ENCODE results near the gene RPS6KB1. TPM values are rescaled to one million over a fixed set of nuclear protein-coding genes. Genes with fewer than 3 reads are reported as not detected.

The RPS6KB1 gene
- polyA plus RNA-seq, 1 donor (not counting 4 experiments of a cell fraction or from before 2014, with no cell fraction given): 19.7 TPM

DNA sequence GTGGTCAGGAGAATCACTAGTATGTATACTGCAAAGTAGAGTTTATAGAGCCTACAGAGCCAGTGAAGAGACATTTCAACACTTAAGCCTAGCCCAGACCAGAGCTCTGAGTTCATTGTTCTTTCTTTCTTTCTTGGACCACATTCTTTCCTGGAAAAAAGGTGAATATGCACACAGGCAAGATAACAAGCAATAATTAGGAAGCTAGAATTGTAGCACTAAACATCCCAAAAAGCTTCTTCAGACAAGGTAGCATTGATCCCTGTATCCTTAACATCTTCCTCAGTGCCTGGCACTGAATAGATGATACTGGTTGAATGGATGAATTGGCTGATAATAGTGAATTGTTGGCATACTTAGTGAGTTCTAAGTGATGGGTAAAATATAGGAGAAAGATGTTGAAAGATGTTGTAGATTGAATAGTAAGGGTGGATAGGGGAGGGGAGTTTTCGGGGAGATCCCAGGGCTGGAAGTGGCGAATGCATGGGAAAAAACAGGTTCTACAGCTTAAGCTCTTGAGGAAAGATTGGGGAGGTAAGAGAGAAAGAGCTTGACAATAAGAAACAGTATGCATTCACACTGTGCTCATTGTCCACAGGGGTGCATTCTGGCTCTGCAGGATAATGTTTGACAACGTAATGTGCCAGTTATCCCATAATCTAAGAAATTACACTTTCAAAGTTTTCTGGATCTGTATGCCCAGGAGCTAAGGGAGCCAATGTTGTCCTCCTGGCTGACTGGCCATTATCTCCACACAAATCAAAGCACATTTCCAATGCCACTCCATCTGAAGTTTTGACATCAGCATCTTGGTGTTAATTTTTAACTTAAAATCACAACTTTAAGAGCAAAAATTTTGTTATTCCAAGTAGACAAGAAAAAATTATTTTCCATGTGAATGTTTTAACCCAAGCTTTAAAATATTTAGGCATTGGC lies 35.8 kb upstream of the RPS6KB1 start:
- no peak for FAIRE-seq

DNA sequence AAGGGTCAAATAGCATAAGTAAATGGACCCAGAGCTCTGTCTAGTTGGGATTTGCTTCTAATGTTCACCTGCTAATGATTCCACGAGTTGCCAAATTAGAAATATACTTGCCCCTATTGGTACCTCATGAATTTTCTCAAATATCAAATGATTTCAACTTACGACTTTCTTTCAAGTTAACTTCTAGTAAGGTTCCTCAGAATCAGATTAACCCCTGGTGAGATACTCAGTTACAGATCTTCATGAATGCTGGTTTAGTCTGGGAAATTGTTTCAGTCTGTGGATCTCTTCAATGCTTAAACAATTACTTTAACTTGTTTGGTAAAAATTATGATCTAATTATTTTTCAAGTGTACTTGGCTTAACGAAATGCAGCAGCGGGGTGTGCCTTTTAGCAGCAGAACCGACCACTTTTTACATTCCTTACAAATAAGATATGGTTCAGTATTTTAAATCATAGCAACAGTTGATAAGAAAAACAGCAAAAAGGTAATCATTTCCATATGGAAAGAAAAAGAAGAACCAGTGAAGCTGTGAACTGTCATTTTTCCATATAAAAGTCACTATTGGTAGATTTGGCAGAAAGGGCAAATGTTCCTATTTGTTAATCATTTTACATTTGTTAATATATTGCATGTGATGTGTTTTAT lies 34.6 kb upstream of the RPS6KB1 start:
- Histone ChIP-seq H3K9ac (ENCODE audit: control insufficient read depth, extremely low read depth, insufficient read depth, low read length) (no peak overlapping the region), H3K36me3 (ENCODE audit: control insufficient read depth in 2 of 2, extremely low read depth in 1 of 2, insufficient read depth in 2 of 2, low read length in 2 of 2) (peaks cover 0 to 3% of the 10 kb centered on the region in 2 experiments), H3K27me3 (ENCODE audit: control insufficient read depth, extremely low read depth, insufficient read depth, low read length) (no peaks in the 10 kb centered on the region), H2AFZ (ENCODE audit: control insufficient read depth, low read length) (no peak overlapping the region), H4K20me1 (ENCODE audit: control insufficient read depth, extremely low read depth, insufficient read depth, low read length) (no peaks in the 10 kb centered on the region), H3K9me3 (ENCODE audit: control insufficient read depth, low read depth, low read length) (no peaks in the 10 kb centered on the region), H3K4me1 (ENCODE audit: control insufficient read depth, extremely low read depth, insufficient read depth, low read length) (peaks cover 9% of the 10 kb centered on the region), H3K79me2 (ENCODE audit: control insufficient read depth, insufficient read depth, low read length) (no peaks in the 10 kb centered on the region), H3K27ac (ENCODE audit: control insufficient read depth, insufficient read depth, low read length) (no peak overlapping the region), H3K4me2 (ENCODE audit: control insufficient read depth, extremely low read depth, insufficient read depth, low read depth, low read length) (no peak overlapping the region), H3K9me1 (ENCODE audit: control insufficient read depth, extremely low read depth, insufficient read depth, low read length) (no peaks in the 10 kb centered on the region), H3K4me3 (ENCODE audit: control insufficient read depth in 2 of 3, extremely low read depth in 1 of 3, insufficient read depth in 2 of 3, low read depth in 1 of 3, low read length in 3 of 3) (no peak overlapping the region)
- FAIRE-seq (no peak), DNase-seq (ENCODE audit: low read depth, low spot score) (no peak)
- dilution Hi-C loops (cut with MboI; ENCODE audit: extremely low pct_ligation_motif_present, low sequenced_read_pairs): no loop called here
- TF ChIP-seq, protein P1, sequence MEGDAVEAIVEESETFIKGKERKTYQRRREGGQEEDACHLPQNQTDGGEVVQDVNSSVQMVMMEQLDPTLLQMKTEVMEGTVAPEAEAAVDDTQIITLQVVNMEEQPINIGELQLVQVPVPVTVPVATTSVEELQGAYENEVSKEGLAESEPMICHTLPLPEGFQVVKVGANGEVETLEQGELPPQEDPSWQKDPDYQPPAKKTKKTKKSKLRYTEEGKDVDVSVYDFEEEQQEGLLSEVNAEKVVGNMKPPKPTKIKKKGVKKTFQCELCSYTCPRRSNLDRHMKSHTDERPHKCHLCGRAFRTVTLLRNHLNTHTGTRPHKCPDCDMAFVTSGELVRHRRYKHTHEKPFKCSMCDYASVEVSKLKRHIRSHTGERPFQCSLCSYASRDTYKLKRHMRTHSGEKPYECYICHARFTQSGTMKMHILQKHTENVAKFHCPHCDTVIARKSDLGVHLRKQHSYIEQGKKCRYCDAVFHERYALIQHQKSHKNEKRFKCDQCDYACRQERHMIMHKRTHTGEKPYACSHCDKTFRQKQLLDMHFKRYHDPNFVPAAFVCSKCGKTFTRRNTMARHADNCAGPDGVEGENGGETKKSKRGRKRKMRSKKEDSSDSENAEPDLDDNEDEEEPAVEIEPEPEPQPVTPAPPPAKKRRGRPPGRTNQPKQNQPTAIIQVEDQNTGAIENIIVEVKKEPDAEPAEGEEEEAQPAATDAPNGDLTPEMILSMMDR (optimal IDR thresholded peaks at IDR 0.05 in 1 of 3, IDR thresholded peaks at IDR 0.05 in 1 of 3, conservative IDR thresholded peaks at IDR 0.05 in 1 of 3; ENCODE audit: extremely low read depth in 1 of 3, insufficient read depth in 2 of 3, low read length in 3 of 3): no peak
- no peak for TF ChIP-seq EZH2 (IDR thresholded peaks at IDR 0.05; ENCODE audit: low read length)

More for the DNA sequence above, 35.8 kb upstream of the RPS6KB1 start:
- Histone ChIP-seq H3K36me3 (ENCODE audit: control insufficient read depth in 2 of 2, extremely low read depth in 1 of 2, insufficient read depth in 2 of 2, low read length in 2 of 2) (peaks cover 0 to 1% of the 10 kb centered on the region in 2 experiments), H3K9me3 (ENCODE audit: control insufficient read depth, low read depth, low read length) (no peaks in the 10 kb centered on the region), H3K27ac (ENCODE audit: control insufficient read depth, insufficient read depth, low read length) (no peak overlapping the region), H3K4me1 (ENCODE audit: control insufficient read depth, extremely low read depth, insufficient read depth, low read length) (peaks cover 17% of the 10 kb centered on the region), H3K27me3 (ENCODE audit: control insufficient read depth, extremely low read depth, insufficient read depth, low read length) (no peaks in the 10 kb centered on the region), H3K79me2 (ENCODE audit: control insufficient read depth, insufficient read depth, low read length) (no peaks in the 10 kb centered on the region), H4K20me1 (ENCODE audit: control insufficient read depth, extremely low read depth, insufficient read depth, low read length) (no peaks in the 10 kb centered on the region), H3K4me2 (ENCODE audit: control insufficient read depth, extremely low read depth, insufficient read depth, low read depth, low read length) (no peak overlapping the region), H2AFZ (ENCODE audit: control insufficient read depth, low read length) (no peak overlapping the region), H3K9me1 (ENCODE audit: control insufficient read depth, extremely low read depth, insufficient read depth, low read length) (no peaks in the 10 kb centered on the region), H3K9ac (ENCODE audit: control insufficient read depth, extremely low read depth, insufficient read depth, low read length) (no peak overlapping the region), H3K4me3 (ENCODE audit: control insufficient read depth in 2 of 3, extremely low read depth in 1 of 3, insufficient read depth in 2 of 3, low read depth in 1 of 3, low read length in 3 of 3) (no peak overlapping the region)
- no peak for DNase-seq (ENCODE audit: low read depth, low spot score)
- TF ChIP-seq, protein P1 (optimal IDR thresholded peaks at IDR 0.05 in 1 of 3, IDR thresholded peaks at IDR 0.05 in 1 of 3, conservative IDR thresholded peaks at IDR 0.05 in 1 of 3; ENCODE audit: extremely low read depth in 1 of 3, insufficient read depth in 2 of 3, low read length in 3 of 3): no peak
- TF ChIP-seq EZH2 (IDR thresholded peaks at IDR 0.05; ENCODE audit: low read length): no peak
- dilution Hi-C loops (cut with MboI; ENCODE audit: extremely low pct_ligation_motif_present, low sequenced_read_pairs): no loop called here
